Fibroblast of the aortic adventitia (primary cell): ENCODE data around the gene DERA. TPM values are rescaled to one million over a fixed set of nuclear protein-coding genes. Genes with fewer than 3 reads are reported as not detected.

Experiments used
- DNase-seq: peaks from one replicate; pipeline ENCODE4 v3.0.0-alpha.2; 2010; ENCODE audit warnings: low read depth
- H3K4me3 ChIP-seq: 2 replicates; pipeline ENCODE4 v1.5.1; 2011; ENCODE audit warnings: low read depth, mild to moderate bottlenecking, control low read depth, low read length, moderate library complexity
- total RNA-seq: library from RNA; depleted of rRNA; stranded (reverse); fragments of >200 nt; gene quantifications from 2 replicates; pipeline ENCODE4 v1.2.3, GENCODE V29; 2012; ENCODE audit warnings: low replicate concordance
- TF ChIP-seq, protein P1 (sequence below): IDR thresholded peaks from 2 replicates; pipeline ENCODE4 v1.5.1; 2011; ENCODE audit warnings: mild to moderate bottlenecking, low read length, control low read depth, inconsistent platforms; ENCODE audit not compliant: insufficient read depth

DERA gene
- total RNA-seq, 1 donor = 72.2 TPM

DNA sequence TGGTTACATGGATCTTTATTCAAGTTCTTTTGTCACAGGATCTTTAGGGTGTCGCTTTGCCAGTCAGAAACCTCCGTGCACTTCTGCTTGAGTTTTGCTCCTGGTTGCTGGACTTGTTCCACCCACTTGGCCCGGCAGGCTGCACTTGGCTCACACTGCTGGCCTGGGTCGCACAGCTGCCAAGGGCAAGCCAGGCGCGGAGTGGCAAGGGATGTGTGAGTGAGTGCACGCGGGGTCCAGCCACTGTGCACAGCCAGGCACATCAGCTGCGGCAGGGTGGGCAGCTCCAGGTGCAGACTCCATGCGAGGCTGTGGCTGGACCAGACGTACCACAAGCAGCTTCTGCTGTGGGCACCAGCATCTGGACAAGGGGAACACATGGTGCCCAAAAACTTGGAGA is 76.6 kb downstream of the DERA start:
- H3K4me3 ChIP-seq = no peak overlapping the region
- TF ChIP-seq, protein P1, sequence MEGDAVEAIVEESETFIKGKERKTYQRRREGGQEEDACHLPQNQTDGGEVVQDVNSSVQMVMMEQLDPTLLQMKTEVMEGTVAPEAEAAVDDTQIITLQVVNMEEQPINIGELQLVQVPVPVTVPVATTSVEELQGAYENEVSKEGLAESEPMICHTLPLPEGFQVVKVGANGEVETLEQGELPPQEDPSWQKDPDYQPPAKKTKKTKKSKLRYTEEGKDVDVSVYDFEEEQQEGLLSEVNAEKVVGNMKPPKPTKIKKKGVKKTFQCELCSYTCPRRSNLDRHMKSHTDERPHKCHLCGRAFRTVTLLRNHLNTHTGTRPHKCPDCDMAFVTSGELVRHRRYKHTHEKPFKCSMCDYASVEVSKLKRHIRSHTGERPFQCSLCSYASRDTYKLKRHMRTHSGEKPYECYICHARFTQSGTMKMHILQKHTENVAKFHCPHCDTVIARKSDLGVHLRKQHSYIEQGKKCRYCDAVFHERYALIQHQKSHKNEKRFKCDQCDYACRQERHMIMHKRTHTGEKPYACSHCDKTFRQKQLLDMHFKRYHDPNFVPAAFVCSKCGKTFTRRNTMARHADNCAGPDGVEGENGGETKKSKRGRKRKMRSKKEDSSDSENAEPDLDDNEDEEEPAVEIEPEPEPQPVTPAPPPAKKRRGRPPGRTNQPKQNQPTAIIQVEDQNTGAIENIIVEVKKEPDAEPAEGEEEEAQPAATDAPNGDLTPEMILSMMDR = no peak
- no peak for DNase-seq

DNA sequence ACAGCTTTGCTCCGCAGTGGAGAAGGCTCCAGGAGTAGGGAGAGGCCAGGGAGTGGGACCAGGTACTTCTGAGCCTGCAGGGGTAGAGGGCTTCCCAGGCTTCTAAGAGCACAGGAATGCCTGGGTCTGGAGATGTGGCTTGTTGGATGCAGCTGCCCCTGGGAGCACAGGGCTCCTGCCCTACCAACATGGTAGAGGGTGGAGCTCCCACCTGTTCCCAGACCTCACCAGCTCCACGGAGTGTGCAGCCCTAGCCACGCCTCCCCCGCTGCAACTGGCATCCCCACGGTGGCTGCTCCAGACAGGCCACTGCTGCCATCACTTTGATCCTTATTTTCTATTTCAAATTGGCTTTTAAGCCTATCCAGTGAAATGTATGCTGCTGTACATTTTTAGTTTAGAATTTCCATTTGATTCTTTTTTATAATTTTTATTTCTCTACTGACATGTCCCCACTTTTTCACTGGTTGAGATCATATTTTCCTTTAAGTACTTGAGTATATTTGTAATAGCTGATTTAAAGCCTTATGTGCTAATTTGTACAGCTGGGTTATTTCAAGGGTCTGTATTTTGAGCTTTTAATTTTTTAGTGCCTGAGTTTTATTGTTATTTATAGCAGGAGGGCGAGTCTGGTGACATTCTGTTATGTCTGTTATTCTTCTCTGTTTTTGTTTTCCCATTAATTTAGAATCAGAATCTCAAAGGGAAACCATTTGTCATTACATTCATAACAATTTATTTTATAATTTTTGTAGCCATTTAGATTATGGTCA is 78.0 kb downstream of the DERA start:
- DNase-seq = no peak
- TF ChIP-seq, protein P1 = no peak
- H3K4me3 ChIP-seq = no peak overlapping the region

DNA sequence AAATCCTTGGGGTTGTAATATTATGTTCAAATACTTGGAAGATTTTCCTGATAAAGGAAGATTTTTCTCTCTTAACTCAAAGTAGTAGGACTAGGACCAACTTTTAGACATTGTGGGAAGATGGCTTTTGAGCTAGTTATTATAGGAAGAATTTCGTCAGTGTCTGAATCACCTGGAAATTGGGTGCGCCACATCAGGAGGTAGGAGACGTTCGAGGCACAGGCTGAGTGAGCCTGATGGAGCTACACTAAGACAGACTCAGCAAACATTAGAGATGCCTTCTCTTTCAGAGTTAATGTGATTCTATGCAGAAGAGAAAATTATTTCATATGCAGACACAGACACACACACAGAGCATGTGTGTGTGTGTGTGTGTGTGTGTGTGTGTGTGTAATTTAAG is 84.7 kb downstream of the DERA start:
- TF ChIP-seq, protein P1 = no peak
- DNase-seq = no peak
- no peak overlapping the region for H3K4me3 ChIP-seq

DNA sequence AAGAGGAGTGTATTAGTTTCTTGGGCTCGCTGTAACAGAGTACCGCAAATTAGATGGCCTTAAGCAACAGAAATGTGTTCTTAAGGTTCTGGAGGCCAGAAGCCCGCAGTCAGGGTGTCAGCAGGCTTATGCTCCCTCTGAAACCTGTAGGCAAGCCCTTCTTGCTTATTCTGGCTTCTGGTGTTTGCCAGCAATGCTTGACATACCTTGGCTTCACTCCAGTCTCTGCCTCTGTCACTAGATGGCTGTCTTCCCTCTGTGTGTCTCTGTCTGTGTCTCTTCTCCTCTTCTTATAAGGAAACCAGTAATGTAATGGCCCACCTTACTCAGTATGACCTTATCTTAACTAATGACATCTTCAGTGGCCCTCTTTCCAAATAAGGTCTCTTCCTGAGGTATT is 85.1 kb downstream of the DERA start:
- TF ChIP-seq, protein P1 = no peak
- H3K4me3 ChIP-seq = no peak overlapping the region
- peak; percentile 47 for DNase-seq

DNA sequence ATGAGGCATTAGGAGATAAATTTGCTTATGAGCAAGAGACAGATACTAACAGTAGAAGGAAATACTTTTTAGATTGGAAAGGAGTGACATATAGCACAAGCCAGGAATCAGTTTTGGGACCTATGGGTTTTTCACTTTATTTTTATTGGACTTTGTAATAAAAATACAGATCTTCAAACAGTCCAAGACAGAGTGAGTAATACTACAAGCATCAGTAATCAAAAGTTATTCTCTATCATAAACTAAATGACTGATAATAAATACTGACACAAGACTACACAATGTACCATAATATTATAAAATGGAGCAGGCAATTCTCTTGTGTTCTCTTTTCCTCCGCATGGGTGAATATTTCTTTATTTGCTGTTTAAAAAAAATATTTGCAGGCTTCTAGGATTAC is 85.8 kb downstream of the DERA start:
- DNase-seq = peak; percentile 41
- no peak overlapping the region for H3K4me3 ChIP-seq
- TF ChIP-seq, protein P1 = no peak

DNA sequence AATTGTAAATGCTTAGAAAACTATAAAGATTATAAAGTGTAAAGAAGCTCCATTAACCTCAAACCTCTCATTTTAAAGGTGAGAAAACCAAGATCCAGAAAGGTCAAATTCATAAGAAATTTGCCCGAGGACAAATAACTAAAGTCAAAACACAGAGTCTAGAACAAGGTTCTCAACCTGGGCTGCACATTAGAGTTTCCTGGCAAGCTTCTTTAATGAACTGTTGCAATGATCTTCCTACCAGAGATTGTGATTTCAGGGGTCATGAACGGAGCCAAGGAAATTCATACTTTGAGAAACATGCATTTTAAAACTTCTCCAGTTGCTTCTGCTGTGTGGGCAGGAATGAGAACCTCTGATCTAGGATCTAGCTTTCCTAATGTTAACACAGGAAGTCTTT is 86.8 kb downstream of the DERA start:
- H3K4me3 ChIP-seq = no peak overlapping the region
- TF ChIP-seq, protein P1 = no peak
- no peak for DNase-seq

DNA sequence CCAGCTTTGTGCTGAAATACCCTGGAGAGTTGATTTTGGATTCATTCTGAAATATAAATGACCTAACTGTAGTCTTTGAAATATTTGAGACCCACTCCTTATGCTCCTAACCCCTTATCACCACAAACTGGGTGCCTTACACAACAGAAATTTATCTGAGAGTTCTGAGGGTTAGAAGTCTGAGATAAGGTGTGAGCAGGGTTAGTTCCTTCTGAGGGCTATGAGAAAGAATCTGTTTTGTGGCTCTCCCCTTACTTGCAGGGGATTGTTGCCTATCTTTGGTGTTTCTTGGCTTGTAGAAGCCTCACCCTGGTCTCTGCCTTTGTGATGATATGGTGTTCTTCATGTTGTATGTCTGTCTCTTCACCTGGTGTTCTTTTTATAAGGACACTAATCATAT is 91.7 kb downstream of the DERA start:
- TF ChIP-seq, protein P1 = no peak
- no peak overlapping the region for H3K4me3 ChIP-seq
- DNase-seq = no peak
